ENCODE measurements around the gene SKA3. TPM values are rescaled to one million over a fixed set of nuclear protein-coding genes. Genes with fewer than 3 reads are reported as not detected.
A peak's percentile ranks its signal among the peaks of the same experiment; 100 is the strongest.
"Not testable (repeated sequence)": the region's sequence is repeated elsewhere in the genome, so short reads cannot be mapped to it uniquely, and the experiment has no call there.

The SKA3 gene
- total and polyA plus RNA-seq, 4 donors, result 0.50 to 3.2 (median 1.8) TPM

DNA sequence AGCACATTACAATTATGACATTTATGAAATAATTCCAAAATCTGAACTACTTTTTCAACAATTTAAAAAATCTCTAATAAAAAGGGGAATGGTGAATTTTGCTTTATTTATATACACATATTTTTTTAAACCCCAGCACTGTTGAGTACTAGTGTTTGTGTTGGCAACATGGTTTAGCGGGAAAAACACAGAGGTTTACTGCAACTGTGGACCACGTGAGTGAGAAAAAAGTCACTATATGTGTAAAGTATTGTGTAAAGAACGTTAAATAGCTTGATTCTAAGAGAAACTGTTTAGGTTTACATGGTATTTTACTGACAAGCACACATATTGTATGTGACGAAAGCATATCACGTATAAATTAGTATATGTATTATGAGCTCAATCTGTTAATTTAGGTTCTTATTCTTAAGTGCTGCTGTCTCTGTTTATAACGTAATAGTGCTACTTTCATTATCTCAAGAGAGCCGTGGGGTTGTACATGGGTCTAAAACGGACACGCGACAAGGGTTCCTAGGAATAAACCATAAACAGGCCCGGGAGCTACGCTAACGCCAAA, 617 bp downstream of the SKA3 start:
- 2% methylated on average over 13 of the region's 13 CpGs for WGBS, 2 donors
- Histone ChIP-seq H3K27me3 (ENCODE audit: control insufficient read depth in 3 of 3, insufficient read depth in 3 of 3, low read length in 2 of 3) (no peaks in the 10 kb centered on the region), H3K9me3 (ENCODE audit: control insufficient read depth in 4 of 4, insufficient read depth in 3 of 4, low read length in 3 of 4) (no peaks in the 10 kb centered on the region), H3K9ac (ENCODE audit: insufficient read depth in 1 of 2, low read length in 2 of 2) (peak overlapping the region; percentile 87 to 89), H3K36me3 (ENCODE audit: control insufficient read depth in 4 of 4, insufficient read depth in 4 of 4, low read length in 4 of 4) (no peaks in the 10 kb centered on the region), H3K27ac (ENCODE audit: low read depth in 1 of 2, low read length in 1 of 2) (peak overlapping the region in 1 of 2 donors; percentile 45), H3K4me3 (peak overlapping the region; percentile 87), H3K4me1 (ENCODE audit: control insufficient read depth in 5 of 5, insufficient read depth in 5 of 5, low read length in 5 of 5) (peaks cover 0 to 8% (median 0%) of the 10 kb centered on the region in 5 donors)
- TF ChIP-seq, protein P1, sequence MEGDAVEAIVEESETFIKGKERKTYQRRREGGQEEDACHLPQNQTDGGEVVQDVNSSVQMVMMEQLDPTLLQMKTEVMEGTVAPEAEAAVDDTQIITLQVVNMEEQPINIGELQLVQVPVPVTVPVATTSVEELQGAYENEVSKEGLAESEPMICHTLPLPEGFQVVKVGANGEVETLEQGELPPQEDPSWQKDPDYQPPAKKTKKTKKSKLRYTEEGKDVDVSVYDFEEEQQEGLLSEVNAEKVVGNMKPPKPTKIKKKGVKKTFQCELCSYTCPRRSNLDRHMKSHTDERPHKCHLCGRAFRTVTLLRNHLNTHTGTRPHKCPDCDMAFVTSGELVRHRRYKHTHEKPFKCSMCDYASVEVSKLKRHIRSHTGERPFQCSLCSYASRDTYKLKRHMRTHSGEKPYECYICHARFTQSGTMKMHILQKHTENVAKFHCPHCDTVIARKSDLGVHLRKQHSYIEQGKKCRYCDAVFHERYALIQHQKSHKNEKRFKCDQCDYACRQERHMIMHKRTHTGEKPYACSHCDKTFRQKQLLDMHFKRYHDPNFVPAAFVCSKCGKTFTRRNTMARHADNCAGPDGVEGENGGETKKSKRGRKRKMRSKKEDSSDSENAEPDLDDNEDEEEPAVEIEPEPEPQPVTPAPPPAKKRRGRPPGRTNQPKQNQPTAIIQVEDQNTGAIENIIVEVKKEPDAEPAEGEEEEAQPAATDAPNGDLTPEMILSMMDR (IDR thresholded peaks at IDR 0.05; ENCODE audit: control extremely low read depth, extremely low read depth), result no peak
- ATAC-seq (ENCODE audit: insufficient read depth, low FRiP score) (no peak), DNase-seq (peak in 1 of 3 donors; percentile 38)

DNA sequence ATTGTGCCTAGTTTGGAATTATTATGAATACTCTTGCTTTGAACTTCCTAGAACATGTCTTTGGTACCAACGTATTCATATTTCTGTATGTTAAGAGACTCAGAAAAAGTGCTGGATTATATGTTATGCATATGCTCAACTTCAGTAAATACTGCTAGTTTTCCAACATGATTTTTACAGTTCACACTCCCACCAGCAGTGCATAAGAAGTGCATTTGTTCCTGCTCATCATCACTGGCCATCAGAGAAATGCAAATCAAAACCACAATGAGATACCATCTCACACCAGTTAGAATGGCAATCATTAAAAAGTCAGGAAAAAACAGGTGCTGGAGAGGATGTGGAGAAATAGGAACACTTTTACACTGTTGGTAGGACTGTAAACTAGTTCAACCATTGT, 2.6 kb downstream of the SKA3 start:
- WGBS, 2 donors, result 0% methylated on average over 1 of the region's 1 CpG
- not testable (repeated sequence) for H3K27ac ChIP-seq (ENCODE audit: low read depth in 1 of 2, low read length in 1 of 2); H3K9ac ChIP-seq (ENCODE audit: insufficient read depth in 1 of 2, low read length in 2 of 2); H3K4me1 ChIP-seq (ENCODE audit: control insufficient read depth in 5 of 5, insufficient read depth in 5 of 5, low read length in 5 of 5); H3K9me3 ChIP-seq (ENCODE audit: control insufficient read depth in 4 of 4, insufficient read depth in 3 of 4, low read length in 3 of 4); H3K36me3 ChIP-seq (ENCODE audit: control insufficient read depth in 4 of 4, insufficient read depth in 4 of 4, low read length in 4 of 4); ATAC-seq (ENCODE audit: insufficient read depth, low FRiP score); H3K4me3 ChIP-seq; H3K27me3 ChIP-seq (ENCODE audit: control insufficient read depth in 3 of 3, insufficient read depth in 3 of 3, low read length in 2 of 3); DNase-seq

- Histone ChIP-seq H3K9me3 (ENCODE audit: control insufficient read depth in 4 of 4, insufficient read depth in 3 of 4, low read length in 3 of 4) (no peaks in the 10 kb centered on the region), H3K4me3 (no peak overlapping the region), H3K4me1 (ENCODE audit: control insufficient read depth in 5 of 5, insufficient read depth in 5 of 5, low read length in 5 of 5) (peaks cover 0 to 2% (median 0%) of the 10 kb centered on the region in 5 donors), H3K27me3 (ENCODE audit: control insufficient read depth in 3 of 3, insufficient read depth in 3 of 3, low read length in 2 of 3) (no peaks in the 10 kb centered on the region), H3K27ac (ENCODE audit: low read depth in 1 of 2, low read length in 1 of 2) (no peak overlapping the region), H3K9ac (ENCODE audit: insufficient read depth in 1 of 2, low read length in 2 of 2) (no peak overlapping the region), H3K36me3 (ENCODE audit: control insufficient read depth in 4 of 4, insufficient read depth in 4 of 4, low read length in 4 of 4) (no peaks in the 10 kb centered on the region)
- 96 to 97% methylated on average over 9 of the region's 9 CpGs for WGBS, 2 donors
- TF ChIP-seq, protein P1 (IDR thresholded peaks at IDR 0.05; ENCODE audit: control extremely low read depth, extremely low read depth), result no peak
- no peak for DNase-seq
- ATAC-seq (ENCODE audit: insufficient read depth, low FRiP score), result no peak
Measured at GRCh38 chr13:21171420-21171819, 4.9 kb downstream of the SKA3 start.

- not testable (repeated sequence) for H3K27me3 ChIP-seq (ENCODE audit: control insufficient read depth in 3 of 3, insufficient read depth in 3 of 3, low read length in 2 of 3); ATAC-seq (ENCODE audit: insufficient read depth, low FRiP score); H3K4me1 ChIP-seq (ENCODE audit: control insufficient read depth in 5 of 5, insufficient read depth in 5 of 5, low read length in 5 of 5); H3K27ac ChIP-seq (ENCODE audit: low read depth in 1 of 2, low read length in 1 of 2); H3K36me3 ChIP-seq (ENCODE audit: control insufficient read depth in 4 of 4, insufficient read depth in 4 of 4, low read length in 4 of 4); DNase-seq; H3K4me3 ChIP-seq; H3K9me3 ChIP-seq (ENCODE audit: control insufficient read depth in 4 of 4, insufficient read depth in 3 of 4, low read length in 3 of 4); H3K9ac ChIP-seq (ENCODE audit: insufficient read depth in 1 of 2, low read length in 2 of 2)
- 83 to 94% methylated on average over 4 of the region's 4 CpGs for WGBS, 2 donors
Measured at GRCh38 chr13:21165606-21166005, 10.7 kb downstream of the SKA3 start.

Data from lung (tissue), 12 donors.